Duodenal mucosa (tissue), 2 donors: ENCODE results near the gene ST7.

Experiments
- H3K27ac ChIP-seq: one replicate; pipeline ENCODE4 v1.7.0; 2013; ENCODE audit warnings: low read depth, low read length
- H3K27me3 ChIP-seq, 2 donors: one replicate each; pipeline ENCODE4 v1.7.0; 2013; ENCODE audit warnings: low read length in 2 of 2, control low read depth in 1 of 2; ENCODE audit not compliant: insufficient read depth in 2 of 2, control insufficient read depth in 1 of 2
- H3K36me3 ChIP-seq, 2 donors: one replicate each; pipeline ENCODE4 v1.7.0; 2013; ENCODE audit warnings: low read length in 2 of 2, control low read depth in 1 of 2; ENCODE audit not compliant: insufficient read depth in 2 of 2, control insufficient read depth in 1 of 2
- H3K4me1 ChIP-seq, 2 donors: one replicate each; pipeline ENCODE4 v1.7.0; 2013; ENCODE audit warnings: low read length in 2 of 2, control low read depth in 1 of 2; ENCODE audit not compliant: insufficient read depth in 2 of 2, control insufficient read depth in 1 of 2
- H3K4me3 ChIP-seq, 2 donors: one replicate each; pipeline ENCODE4 v1.7.0; 2013; ENCODE audit warnings: low read length in 2 of 2, low read depth in 1 of 2
- H3K9ac ChIP-seq, 2 donors: one replicate each; pipeline ENCODE4 v1.7.0; 2013; ENCODE audit warnings: low read length in 2 of 2, low read depth in 1 of 2
- H3K9me3 ChIP-seq, 2 donors: one replicate each; pipeline ENCODE4 v1.7.0; 2013; ENCODE audit warnings: low read length in 2 of 2, control low read depth in 1 of 2; ENCODE audit not compliant: control insufficient read depth in 1 of 2

ST7 gene

DNA sequence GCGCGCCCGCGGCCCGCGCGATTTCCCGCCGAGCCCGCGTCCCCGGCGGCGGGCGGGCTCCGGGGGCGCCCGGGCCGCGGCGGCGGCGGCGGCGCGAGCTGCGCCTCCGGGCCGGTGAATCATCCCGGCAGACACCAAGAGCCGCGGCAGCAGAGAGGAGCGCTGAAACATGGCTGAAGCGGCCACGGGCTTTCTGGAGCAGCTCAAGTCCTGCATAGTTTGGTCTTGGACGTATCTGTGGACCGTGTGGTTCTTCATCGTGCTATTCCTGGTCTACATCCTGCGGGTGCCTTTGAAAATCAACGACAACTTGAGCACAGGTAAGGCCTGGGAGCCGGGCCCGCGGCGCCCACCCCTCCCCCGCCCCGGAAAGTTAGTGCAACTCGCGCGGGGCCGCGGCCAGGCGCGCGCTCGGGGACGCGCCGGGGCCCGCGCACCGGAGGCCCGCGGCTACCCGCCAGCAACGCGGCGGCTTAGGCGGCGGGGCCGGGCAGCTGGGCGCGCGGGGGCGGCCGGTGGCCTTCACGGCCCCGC lies at the start of gene ST7:
TSS of gene ST7 (plus strand) at position 130 of the 534 bp plus-strand sequence. CDS start at position 170, 40 bp downstream.
- Histone ChIP-seq H3K4me1 (peaks cover 8 to 22% of the 10 kb centered on the region in 2 donors), H3K27me3 (no peaks in the 10 kb centered on the region), H3K9ac (peak within 1 kb of the TSS; percentile 92), H3K9me3 (no peaks in the 10 kb centered on the region), H3K36me3 (no peaks in the 10 kb centered on the region), H3K4me3 (peak within 1 kb of the TSS; percentile 83 to 88), H3K27ac (peak within 1 kb of the TSS; percentile 95)

- no peak overlapping the region for H3K9ac ChIP-seq
- H3K27me3 ChIP-seq: no peaks in the 10 kb centered on the region
- no peak overlapping the region for H3K27ac ChIP-seq
- no peaks in the 10 kb centered on the region for H3K9me3 ChIP-seq
- H3K4me1 ChIP-seq: no peaks in the 10 kb centered on the region
- H3K4me3 ChIP-seq: no peak overlapping the region
- peaks cover 10 to 38% of the 10 kb centered on the region in 2 donors for H3K36me3 ChIP-seq
Measured at GRCh38 chr7:116906391-116906790, 46.9 kb upstream of the ST7 start.

DNA sequence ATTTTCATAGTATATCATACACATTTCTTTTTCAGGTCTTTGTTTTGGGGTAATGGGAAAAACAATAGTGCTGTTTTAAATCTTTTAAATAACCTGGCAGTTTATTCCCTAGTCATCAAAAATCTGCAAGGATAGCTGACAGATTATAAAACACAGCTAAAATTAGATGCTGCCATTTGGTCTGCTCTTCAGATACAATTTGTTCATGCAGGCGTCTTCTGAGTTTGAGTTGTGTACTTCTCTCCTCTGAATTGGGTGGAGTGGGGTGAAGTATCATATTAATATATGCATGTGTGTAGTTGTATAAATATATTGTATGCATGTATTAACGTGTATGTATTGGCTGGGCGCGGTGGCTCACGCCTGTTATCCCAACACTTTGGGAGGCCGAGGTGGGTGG lies 42.9 kb upstream of the ST7 start:
- no peaks in the 10 kb centered on the region for H3K4me1 ChIP-seq
- no peaks in the 10 kb centered on the region for H3K27me3 ChIP-seq
- H3K27ac ChIP-seq: no peak overlapping the region
- no peaks in the 10 kb centered on the region for H3K9me3 ChIP-seq
- H3K9ac ChIP-seq: no peak overlapping the region
- no peak overlapping the region for H3K4me3 ChIP-seq
- H3K36me3 ChIP-seq: peaks cover 25 to 55% of the 10 kb centered on the region in 2 donors

DNA sequence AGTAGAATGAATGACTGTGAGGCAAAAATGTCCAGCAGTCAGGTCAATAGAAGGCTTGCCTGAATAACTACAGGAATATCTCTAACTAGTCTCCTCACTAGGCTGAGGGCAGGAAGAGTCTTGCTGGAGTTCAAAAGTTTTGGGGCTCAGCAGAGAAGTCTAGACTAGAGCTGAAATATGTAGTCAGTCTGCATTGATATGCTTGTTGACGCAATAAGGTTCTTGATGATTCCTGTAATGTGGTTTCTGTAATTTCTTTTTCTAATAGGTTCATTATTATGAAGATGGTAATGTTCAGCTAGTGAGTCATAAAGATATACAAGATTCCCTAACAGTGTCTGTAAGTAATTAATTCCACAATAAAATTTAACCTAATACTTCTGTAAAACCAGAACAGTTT lies 41.5 kb upstream of the ST7 start:
- Histone ChIP-seq H3K4me1 (no peaks in the 10 kb centered on the region), H3K4me3 (no peak overlapping the region), H3K36me3 (peaks cover 24 to 60% of the 10 kb centered on the region in 2 donors), H3K9ac (no peak overlapping the region), H3K9me3 (no peaks in the 10 kb centered on the region), H3K27me3 (no peaks in the 10 kb centered on the region), H3K27ac (no peak overlapping the region)

- no peaks in the 10 kb centered on the region for H3K4me1 ChIP-seq
- H3K4me3 ChIP-seq: no peak overlapping the region
- H3K27ac ChIP-seq: no peak overlapping the region
- no peaks in the 10 kb centered on the region for H3K27me3 ChIP-seq
- H3K9ac ChIP-seq: no peak overlapping the region
- peaks cover 24 to 56% of the 10 kb centered on the region in 2 donors for H3K36me3 ChIP-seq
- H3K9me3 ChIP-seq: no peaks in the 10 kb centered on the region
Measured at GRCh38 chr7:116912269-116912909, 40.9 kb upstream of the ST7 start.

DNA sequence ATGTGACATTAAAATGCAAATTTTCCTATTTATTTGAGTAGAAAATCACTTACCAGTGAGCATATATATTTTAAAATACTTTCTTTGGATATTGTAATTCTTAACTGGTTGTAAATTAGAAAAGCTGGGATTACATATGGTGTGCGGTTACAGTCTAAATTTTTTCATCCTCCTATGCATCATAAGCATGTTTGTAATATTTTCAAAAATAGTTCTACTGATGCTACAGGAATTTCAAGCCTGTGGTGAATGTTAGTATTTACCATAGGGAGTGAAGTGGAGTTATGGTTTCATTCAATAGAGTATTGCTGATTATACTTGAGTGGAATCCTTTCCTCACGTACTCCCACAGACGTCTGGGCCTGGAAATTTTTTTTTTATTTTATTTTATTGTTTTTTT lies 34.6 kb upstream of the ST7 start:
- Histone ChIP-seq H3K9ac (no peak overlapping the region), H3K4me1 (no peaks in the 10 kb centered on the region), H3K9me3 (no peaks in the 10 kb centered on the region), H3K36me3 (peaks cover 9 to 32% of the 10 kb centered on the region in 2 donors), H3K27ac (no peak overlapping the region), H3K4me3 (no peak overlapping the region), H3K27me3 (no peaks in the 10 kb centered on the region)

DNA sequence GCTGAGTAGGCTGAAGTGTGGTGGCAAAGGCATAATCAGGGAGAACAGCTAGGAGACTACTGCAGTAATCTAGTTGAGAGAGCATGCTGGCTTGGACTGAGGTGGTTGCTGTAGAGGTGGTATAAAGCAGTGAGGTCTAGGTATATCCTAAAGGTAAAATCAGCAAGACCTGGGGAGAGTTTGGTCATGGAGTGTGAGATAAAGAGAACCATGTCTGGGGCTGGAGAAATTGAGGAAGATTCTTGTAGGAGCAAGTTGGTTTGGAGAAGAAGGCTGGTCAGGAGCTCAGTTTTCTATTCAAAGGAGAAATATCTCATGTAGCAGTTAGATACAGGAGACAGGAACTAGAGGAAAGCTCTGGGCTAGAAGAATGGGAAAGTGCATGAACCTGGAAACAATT lies 32.9 kb upstream of the ST7 start:
- Histone ChIP-seq H3K27ac (no peak overlapping the region), H3K4me1 (no peaks in the 10 kb centered on the region), H3K36me3 (peaks cover 9 to 23% of the 10 kb centered on the region in 2 donors), H3K9me3 (no peaks in the 10 kb centered on the region), H3K27me3 (no peaks in the 10 kb centered on the region), H3K4me3 (no peak overlapping the region), H3K9ac (no peak overlapping the region)

DNA sequence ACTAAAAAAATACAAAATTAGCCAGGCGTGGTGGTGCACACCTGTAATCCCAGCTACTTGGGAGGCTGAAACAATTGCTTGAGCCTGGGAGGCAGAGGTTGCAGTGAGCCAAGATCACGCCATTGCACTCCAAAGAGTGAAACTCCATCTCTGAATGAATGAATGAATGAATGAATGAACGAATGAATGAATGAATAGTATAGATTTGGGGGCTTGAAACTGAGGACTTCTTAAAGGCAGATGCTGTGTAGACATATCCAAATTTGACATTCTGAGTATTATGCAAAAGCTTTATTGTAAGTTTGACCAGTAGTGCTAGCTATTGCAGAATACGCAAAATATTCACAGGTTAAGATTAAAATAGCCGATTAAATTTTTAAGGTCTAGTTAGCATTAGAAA lies 30.8 kb upstream of the ST7 start:
- Histone ChIP-seq H3K27ac (no peak overlapping the region), H3K4me1 (no peaks in the 10 kb centered on the region), H3K27me3 (no peaks in the 10 kb centered on the region)

GRCh38 chr7:116924741-116925140 lies 28.6 kb upstream of the ST7 start:
- Histone ChIP-seq H3K27me3 (no peaks in the 10 kb centered on the region), H3K27ac (no peak overlapping the region), H3K4me3 (no peak overlapping the region), H3K36me3 (peaks cover 0 to 5% of the 10 kb centered on the region in 2 donors), H3K4me1 (no peaks in the 10 kb centered on the region), H3K9me3 (no peaks in the 10 kb centered on the region), H3K9ac (no peak overlapping the region)

More for the DNA sequence above, 30.8 kb upstream of the ST7 start:
- no peaks in the 10 kb centered on the region for H3K9me3 ChIP-seq
- peaks cover 3 to 13% of the 10 kb centered on the region in 2 donors for H3K36me3 ChIP-seq
- no peak overlapping the region for H3K4me3 ChIP-seq
- H3K9ac ChIP-seq: no peak overlapping the region

DNA sequence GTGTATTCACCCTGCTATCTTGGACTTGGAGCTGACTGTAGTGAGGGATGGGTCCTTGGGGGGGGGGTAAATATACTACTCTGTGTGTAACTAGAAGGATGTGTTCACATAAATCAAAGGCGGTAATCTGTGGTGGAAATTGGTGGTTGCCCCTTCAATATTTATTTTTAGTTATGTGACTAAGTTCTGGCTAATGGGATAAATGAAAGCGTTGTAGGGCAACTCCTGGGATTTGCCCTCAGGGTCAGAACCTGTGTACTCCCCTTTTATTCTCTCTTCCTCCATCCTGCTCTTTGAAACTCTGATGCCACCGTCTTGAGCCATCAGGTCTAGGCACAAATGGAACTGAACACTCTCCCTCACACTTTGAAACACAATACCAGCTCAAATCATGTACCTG lies 24.3 kb upstream of the ST7 start:
- Histone ChIP-seq H3K27me3 (no peaks in the 10 kb centered on the region), H3K4me3 (no peak overlapping the region)

More for the DNA sequence above, 24.3 kb upstream of the ST7 start:
- Histone ChIP-seq H3K9me3 (no peaks in the 10 kb centered on the region), H3K36me3 (no peaks in the 10 kb centered on the region), H3K9ac (no peak overlapping the region), H3K27ac (no peak overlapping the region), H3K4me1 (peaks cover 0 to 3% of the 10 kb centered on the region in 2 donors)
